Measurements from ENCODE around the gene EDRF1. TPM values are rescaled to one million over a fixed set of nuclear protein-coding genes. Genes with fewer than 3 reads are reported as not detected.

The EDRF1 gene
- total and polyA plus RNA-seq, 10 of the 15 experiments (the other 5 are each of a cell fraction or from before 2014, with no cell fraction given) = 16.8 to 99.7 (median 42.9) TPM

GRCh38 chr10:125689955-125690569 is 29.4 kb upstream of the EDRF1 start (continued):
- TF ChIP-seq RAD21 (IDR thresholded peaks at IDR 0.05; ENCODE audit: insufficient read depth, low read depth, low read length) (no peak), CBFB (IDR thresholded peaks at IDR 0.05; ENCODE audit: low read depth) (no peak), E2F4 (IDR thresholded peaks at IDR 0.05; ENCODE audit: low read depth, low read length) (no peak), FOXM1 (IDR thresholded peaks at IDR 0.05; ENCODE audit: low read depth, low read length) (no peak), BACH1 (IDR thresholded peaks at IDR 0.05; ENCODE audit: borderline replicate concordance) (no peak), ZBED1 (IDR thresholded peaks at IDR 0.05; ENCODE audit: borderline replicate concordance) (no peak)

GRCh38 chr10:125691160-125691981 is 28.1 kb upstream of the EDRF1 start:
- no peaks in the 10 kb centered on the region for H3K9me3 ChIP-seq (replicated peaks; ENCODE audit: control insufficient read depth, insufficient read depth, low read length)
- H3K9ac ChIP-seq (ENCODE audit: control insufficient read depth, insufficient read depth, low read length) = no peak overlapping the region
- ChIA-PET POLR2A (no interaction called here), CTCF (interaction anchor here (1.2 kb wide), 1 partner anchor 16 kb away, joined by 3 read pairs; no protein-coding TSS in a partner anchor), RAD21 (ENCODE audit: unreplicated experiment) (no interaction called here), SMC1A (ENCODE audit: uncharacterized antibody, unreplicated experiment) (no interaction called here)
- 26% methylated on average over 19 of the region's 19 CpGs for WGBS (ENCODE audit: insufficient coverage, insufficient replicate concordance, low lambda C conversion rate, missing lambda C conversion rate)
- no peak overlapping the region for H3K4me3 ChIP-seq
- no peaks in the 10 kb centered on the region for H3K36me3 ChIP-seq (ENCODE audit: control insufficient read depth in 2 of 2, insufficient read depth in 2 of 2, low read length in 1 of 2)
- TF ChIP-seq ATF3 (IDR thresholded peaks at IDR 0.05; ENCODE audit: borderline replicate concordance, extremely low read depth, low read depth, low read length) (no peak), ZBED1 (IDR thresholded peaks at IDR 0.05; ENCODE audit: borderline replicate concordance) (no peak), MTA2 (IDR thresholded peaks at IDR 0.05; ENCODE audit: low read depth) (peak; percentile 88), BCL11A (IDR thresholded peaks at IDR 0.05; ENCODE audit: low read depth, low read length) (peak; percentile 37; the same call in 1 of the 2 replicates), IKZF1 (conservative IDR thresholded peaks at IDR 0.05) (0 out of 2 replicates have a peak, but pooled peaks have one; percentile 23), NR2F1 (conservative IDR thresholded peaks at IDR 0.05) (peak; percentile 34; the same call in 1 of the 2 replicates), IKZF2 (IDR thresholded peaks at IDR 0.05) (peak; percentile 45 to 54; a peak in 3 of 4 replicates), BHLHE40 (IDR thresholded peaks at IDR 0.05; ENCODE audit: borderline replicate concordance in 1 of 2, low read depth in 2 of 2, low read length in 1 of 2) (peak; percentile 65 to 80), HDGF (IDR thresholded peaks at IDR 0.05) (no peak)
- ATAC-seq (peak; percentile 83), DNase-seq (ENCODE audit: low read depth, low spot score) (no peak), FAIRE-seq (no peak)
- peaks cover 0 to 2% of the 10 kb centered on the region in 2 experiments; a peak in 1 of 4 replicates for H3K27me3 ChIP-seq (replicated peaks in 1 of 2; ENCODE audit: control insufficient read depth in 2 of 2, insufficient read depth in 2 of 2, low read length in 1 of 2)
- H2AFZ ChIP-seq (ENCODE audit: control insufficient read depth, low read depth, low read length) = no peak overlapping the region
- intact Hi-C loops (cut with micrococcal nuclease; ENCODE audit: unreplicated experiment) (no loop called here), in situ Hi-C loops (cut with MboI) (no loop called here)
- no peaks in the 10 kb centered on the region for H3K4me1 ChIP-seq (ENCODE audit: control insufficient read depth, insufficient read depth, low read length)
- no peak overlapping the region for H3K27ac ChIP-seq (ENCODE audit: control insufficient read depth, insufficient read depth)
- no peaks in the 10 kb centered on the region for H4K20me1 ChIP-seq (ENCODE audit: control insufficient read depth, insufficient read depth)
- H3K4me2 ChIP-seq (ENCODE audit: control insufficient read depth, insufficient read depth) = no peak overlapping the region
- no TSS peak for BruUV-seq (replicated peaks)
- no peaks in the 10 kb centered on the region for H3K79me2 ChIP-seq (ENCODE audit: control insufficient read depth, insufficient read depth, low read length)

Measured in GM12878 (cell line).